ENCODE measurements around the gene ERAP2. TPM values are rescaled to one million over a fixed set of nuclear protein-coding genes. Genes with fewer than 3 reads are reported as not detected.
A peak's percentile ranks its signal among the peaks of the same experiment; 100 is the strongest.

The ERAP2 gene
- total RNA-seq, 2 experiments from 2014 or later: 43.0 to 44.5 TPM

DNA sequence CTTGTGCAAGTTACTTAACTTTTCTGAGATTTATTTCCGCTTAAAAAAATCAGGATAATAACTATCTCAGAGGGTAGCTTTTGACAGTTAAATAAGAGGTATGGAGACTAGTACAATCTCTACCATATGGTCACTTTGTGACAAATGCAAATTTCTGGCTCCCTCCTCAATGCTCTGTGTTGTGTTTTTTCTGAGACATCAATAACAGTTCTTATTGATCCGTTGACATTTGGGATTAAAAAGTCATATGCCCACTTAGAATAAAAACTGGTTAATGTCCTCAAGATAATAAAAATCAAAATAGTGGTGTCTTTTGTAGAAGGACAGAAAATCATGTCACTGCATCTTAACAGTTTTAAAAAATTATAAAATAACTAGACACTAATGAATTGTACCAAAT is 34.8 kb downstream of the ERAP2 start:
- CTCF ChIA-PET: interaction anchor here (0.6 to 1.0 kb wide), 2 partner anchors 14 to 65 kb away, joined by 3 read pairs; no protein-coding TSS in a partner anchor
- Mint-ChIP-seq H3K4me3 (no peak overlapping the region), H3K27ac (no peak overlapping the region), H3K27me3 (no peaks in the 10 kb centered on the region), H3K9me3 (no peaks in the 10 kb centered on the region), H3K4me1 (ENCODE audit: low read depth) (peaks cover 11% of the 10 kb centered on the region), H3K36me3 (ENCODE audit: low read depth) (peaks cover 42% of the 10 kb centered on the region)
- no peak for ATAC-seq
- DNase-seq: no peak
- POLR2A ChIA-PET: interaction anchor here (1.0 to 1.6 kb wide), 2 partner anchors 22 to 77 kb away, joined by 3 to 8 read pairs; no protein-coding TSS in a partner anchor
- TF ChIP-seq, protein P1, sequence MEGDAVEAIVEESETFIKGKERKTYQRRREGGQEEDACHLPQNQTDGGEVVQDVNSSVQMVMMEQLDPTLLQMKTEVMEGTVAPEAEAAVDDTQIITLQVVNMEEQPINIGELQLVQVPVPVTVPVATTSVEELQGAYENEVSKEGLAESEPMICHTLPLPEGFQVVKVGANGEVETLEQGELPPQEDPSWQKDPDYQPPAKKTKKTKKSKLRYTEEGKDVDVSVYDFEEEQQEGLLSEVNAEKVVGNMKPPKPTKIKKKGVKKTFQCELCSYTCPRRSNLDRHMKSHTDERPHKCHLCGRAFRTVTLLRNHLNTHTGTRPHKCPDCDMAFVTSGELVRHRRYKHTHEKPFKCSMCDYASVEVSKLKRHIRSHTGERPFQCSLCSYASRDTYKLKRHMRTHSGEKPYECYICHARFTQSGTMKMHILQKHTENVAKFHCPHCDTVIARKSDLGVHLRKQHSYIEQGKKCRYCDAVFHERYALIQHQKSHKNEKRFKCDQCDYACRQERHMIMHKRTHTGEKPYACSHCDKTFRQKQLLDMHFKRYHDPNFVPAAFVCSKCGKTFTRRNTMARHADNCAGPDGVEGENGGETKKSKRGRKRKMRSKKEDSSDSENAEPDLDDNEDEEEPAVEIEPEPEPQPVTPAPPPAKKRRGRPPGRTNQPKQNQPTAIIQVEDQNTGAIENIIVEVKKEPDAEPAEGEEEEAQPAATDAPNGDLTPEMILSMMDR (IDR thresholded peaks at IDR 0.05): no peak
- intact Hi-C loops (cut with micrococcal nuclease): no loop called here

DNA sequence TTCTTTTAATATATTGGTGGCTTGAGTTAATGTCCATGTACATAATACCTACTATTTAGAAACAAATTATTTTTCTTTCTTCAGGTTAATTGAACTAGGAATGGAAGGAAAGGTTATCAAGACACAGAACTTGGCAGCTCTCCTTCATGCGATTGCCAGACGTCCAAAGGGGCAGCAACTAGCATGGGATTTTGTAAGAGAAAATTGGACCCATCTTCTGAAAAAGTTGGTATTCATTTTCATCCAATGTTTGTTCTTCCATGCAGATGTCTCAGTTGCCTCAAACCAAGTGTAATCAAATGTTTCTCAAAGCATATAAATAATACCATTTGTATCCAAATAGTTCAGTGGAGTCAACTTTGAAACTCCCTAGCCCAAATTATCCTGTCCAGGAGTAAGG is 36.9 kb downstream of the ERAP2 start:
- ChIA-PET POLR2A (interaction anchor here (0.8 kb wide), 1 partner anchor 11 kb away, joined by 3 read pairs; no protein-coding TSS in a partner anchor), CTCF (interaction anchor here (0.6 to 1.2 kb wide), 2 partner anchors 12 to 48 kb away, joined by 3 read pairs; no protein-coding TSS in a partner anchor)
- Mint-ChIP-seq H3K27me3 (no peaks in the 10 kb centered on the region), H3K27ac (no peak overlapping the region), H3K9me3 (no peaks in the 10 kb centered on the region), H3K4me3 (no peak overlapping the region), H3K4me1 (ENCODE audit: low read depth) (peaks cover 12% of the 10 kb centered on the region), H3K36me3 (ENCODE audit: low read depth) (peaks cover 53% of the 10 kb centered on the region)
- no peak for ATAC-seq
- TF ChIP-seq, protein P1 (IDR thresholded peaks at IDR 0.05): no peak
- intact Hi-C loops (cut with micrococcal nuclease): no loop called here
- DNase-seq: no peak

DNA sequence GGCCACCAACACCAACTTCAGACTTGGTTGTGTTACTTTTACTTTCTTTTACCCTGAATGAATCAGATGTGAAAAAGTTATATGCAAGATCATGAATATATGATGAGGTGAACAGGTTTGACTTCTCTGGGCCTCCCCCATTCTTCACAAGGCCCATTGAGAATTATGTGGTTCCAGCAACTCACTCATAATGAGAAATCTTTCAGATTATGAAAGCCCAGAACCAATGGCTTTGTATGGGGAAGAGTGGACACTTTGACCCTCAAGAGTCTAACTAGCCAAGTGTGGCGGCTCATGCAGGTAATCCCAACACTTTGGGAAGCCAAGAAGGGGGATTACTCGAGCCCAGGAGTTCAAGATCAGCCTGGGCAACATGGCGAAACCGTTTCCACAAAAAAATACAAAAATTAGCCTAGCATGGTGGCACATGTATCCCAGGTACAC is 43.5 kb downstream of the ERAP2 start:
- DNase-seq: peak; percentile 60
- Mint-ChIP-seq H3K27me3 (no peaks in the 10 kb centered on the region), H3K4me3 (no peak overlapping the region), H3K36me3 (ENCODE audit: low read depth) (peaks cover 40% of the 10 kb centered on the region), H3K9me3 (no peaks in the 10 kb centered on the region), H3K4me1 (ENCODE audit: low read depth) (peaks cover 48% of the 10 kb centered on the region), H3K27ac (no peak overlapping the region)
- ChIA-PET CTCF (interaction anchor here (1.5 kb wide), 1 partner anchor 12 kb away, joined by 4 read pairs; no protein-coding TSS in a partner anchor), POLR2A (no interaction called here)
- ATAC-seq: peak; percentile 87
- intact Hi-C loops (cut with micrococcal nuclease): no loop called here
- TF ChIP-seq, protein P1 (IDR thresholded peaks at IDR 0.05): no peak

DNA sequence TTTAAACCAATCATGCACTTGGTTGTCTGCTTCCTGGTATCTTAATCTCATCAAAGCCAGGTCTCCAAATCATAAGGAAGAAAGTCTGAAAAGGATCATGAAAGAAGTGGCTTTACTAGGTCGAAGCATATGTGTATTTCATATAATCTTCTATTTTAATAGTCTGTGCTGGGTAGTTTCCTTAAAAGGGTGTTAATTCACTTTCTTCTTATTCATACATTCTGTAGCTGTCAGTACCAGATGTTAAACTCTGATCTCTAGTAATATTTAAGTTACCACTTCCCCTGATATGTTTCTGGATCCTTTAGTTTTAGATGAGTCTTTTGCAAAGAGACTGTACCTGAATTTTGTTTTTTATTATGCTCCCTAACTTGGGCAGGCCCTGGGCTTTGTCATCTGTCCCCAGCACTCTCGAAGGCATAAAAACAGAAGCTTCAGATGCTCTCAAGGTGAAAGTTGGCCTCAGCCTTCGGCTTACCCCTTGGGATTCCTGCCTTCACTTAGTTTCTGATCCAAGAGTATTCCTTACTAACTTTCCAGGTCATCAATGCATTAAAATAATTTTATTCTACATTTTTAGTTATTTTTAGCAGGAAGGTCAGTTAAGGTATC is 44.5 kb downstream of the ERAP2 start:
- Mint-ChIP-seq H3K4me3 (no peak overlapping the region), H3K27ac (no peak overlapping the region), H3K9me3 (no peaks in the 10 kb centered on the region), H3K36me3 (ENCODE audit: low read depth) (peaks cover 38% of the 10 kb centered on the region), H3K4me1 (ENCODE audit: low read depth) (peaks cover 57% of the 10 kb centered on the region), H3K27me3 (no peaks in the 10 kb centered on the region)
- TF ChIP-seq, protein P1 (IDR thresholded peaks at IDR 0.05): no peak
- ChIA-PET POLR2A (interaction anchor here (0.8 kb wide), 1 partner anchor 104 kb away, joined by 3 read pairs; no protein-coding TSS in a partner anchor), CTCF (interaction anchor here (1.5 kb wide), 1 partner anchor 10 kb away, joined by 4 read pairs; no protein-coding TSS in a partner anchor)
- intact Hi-C loops (cut with micrococcal nuclease): no loop called here
- DNase-seq (no peak), ATAC-seq (no peak)

All from activated CD8-positive, alpha-beta T cell treated with anti-CD3 and anti-CD28 coated beads for 36 hours (primary cell).